HG03196 (cell line): ENCODE results near the gene ABCD4.
A peak's percentile ranks its signal among the peaks of the same experiment; 100 is the strongest.
"Not testable (repeated sequence)": the region's sequence is repeated elsewhere in the genome, so short reads cannot be mapped to it uniquely, and the experiment has no call there.

Experiments
- ATAC-seq: cut with Tn5 transposase; IDR thresholded peaks from one replicate; pipeline ENCODE4 v1.9.1; 2021; ENCODE audit not compliant: unreplicated experiment

The ABCD4 gene

GRCh38 chr14:74302152-74302628, 544 bp downstream of the ABCD4 start:
- ATAC-seq, result peak; percentile 33

- ATAC-seq, result no peak
These were observed 1.1 kb downstream of the ABCD4 start for GRCh38 chr14:74301594-74302151.

- no peak for ATAC-seq
These were observed 3.6 kb downstream of the ABCD4 start for GRCh38 chr14:74299061-74299545.

- no peak for ATAC-seq
These were observed 4.7 kb downstream of the ABCD4 start for GRCh38 chr14:74297986-74298385.

GRCh38 chr14:74296037-74296467, 6.7 kb downstream of the ABCD4 start:
- no peak for ATAC-seq

GRCh38 chr14:74293606-74294005, 9.1 kb downstream of the ABCD4 start:
- ATAC-seq, result no peak

GRCh38 chr14:74292061-74292460, 10.7 kb downstream of the ABCD4 start:
- ATAC-seq, result no peak

- ATAC-seq, result no peak
These were observed 12.3 kb downstream of the ABCD4 start for GRCh38 chr14:74290415-74290814.

- no peak for ATAC-seq
These were observed 12.9 kb downstream of the ABCD4 start for GRCh38 chr14:74289801-74290200.

GRCh38 chr14:74286736-74287135, 16.0 kb downstream of the ABCD4 start:
- ATAC-seq, result no peak

- no peak for ATAC-seq
These were observed 21.7 kb downstream of the ABCD4 start for GRCh38 chr14:74281069-74281468.

- no peak for ATAC-seq
These were observed 24.7 kb downstream of the ABCD4 start for GRCh38 chr14:74278080-74278479.

- ATAC-seq, result no peak
These were observed 27.4 kb downstream of the ABCD4 start for GRCh38 chr14:74275241-74275841.

GRCh38 chr14:74271365-74271764, 31.4 kb downstream of the ABCD4 start:
- no peak for ATAC-seq

GRCh38 chr14:74270382-74271177, 32.2 kb downstream of the ABCD4 start:
- not testable (repeated sequence) for ATAC-seq

- ATAC-seq, result no peak
These were observed 35.1 kb downstream of the ABCD4 start for GRCh38 chr14:74267588-74267987.

GRCh38 chr14:74265301-74265965, 37.3 kb downstream of the ABCD4 start:
- no peak for ATAC-seq

- ATAC-seq, result no peak
These were observed 38.8 kb downstream of the ABCD4 start for GRCh38 chr14:74263921-74264320.

GRCh38 chr14:74263181-74263580, 39.6 kb downstream of the ABCD4 start:
- ATAC-seq, result no peak

- ATAC-seq, result no peak
These were observed 40.7 kb downstream of the ABCD4 start for GRCh38 chr14:74262076-74262475.

GRCh38 chr14:74261288-74261687, 41.4 kb downstream of the ABCD4 start:
- ATAC-seq, result no peak
